Prostate gland (tissue), 2 donors: ENCODE results near the gene DNLZ.

Experiments used
- POLR2A ChIP-seq: fragments of 450-650 bp; IDR thresholded peaks from one replicate; pipeline ENCODE4 v1.6.1; 2016; ENCODE audit warnings: antibody characterized with exemption, mild to moderate bottlenecking
- POLR2AphosphoS5 ChIP-seq: sonication (generic); formaldehyde crosslinking; IDR thresholded peaks from one replicate; pipeline ENCODE4 v1.6.1; 2017; ENCODE audit warnings: antibody characterized with exemption
- TF ChIP-seq, protein P1 (sequence below), 4 experiments: fragments of 200-600 bp in 2 of 4; fragments of 450-650 bp in 2 of 4; sonication (generic) in 2 of 4; IDR thresholded peaks; 1 replicate in 3 of 4; 2 replicates in 1 of 4; pipeline ENCODE4 v1.5.1; 2016 to 2019; ENCODE audit warnings: antibody characterized with exemption in 4 of 4, mild to moderate bottlenecking in 2 of 4, moderate library complexity in 2 of 4

DNA sequence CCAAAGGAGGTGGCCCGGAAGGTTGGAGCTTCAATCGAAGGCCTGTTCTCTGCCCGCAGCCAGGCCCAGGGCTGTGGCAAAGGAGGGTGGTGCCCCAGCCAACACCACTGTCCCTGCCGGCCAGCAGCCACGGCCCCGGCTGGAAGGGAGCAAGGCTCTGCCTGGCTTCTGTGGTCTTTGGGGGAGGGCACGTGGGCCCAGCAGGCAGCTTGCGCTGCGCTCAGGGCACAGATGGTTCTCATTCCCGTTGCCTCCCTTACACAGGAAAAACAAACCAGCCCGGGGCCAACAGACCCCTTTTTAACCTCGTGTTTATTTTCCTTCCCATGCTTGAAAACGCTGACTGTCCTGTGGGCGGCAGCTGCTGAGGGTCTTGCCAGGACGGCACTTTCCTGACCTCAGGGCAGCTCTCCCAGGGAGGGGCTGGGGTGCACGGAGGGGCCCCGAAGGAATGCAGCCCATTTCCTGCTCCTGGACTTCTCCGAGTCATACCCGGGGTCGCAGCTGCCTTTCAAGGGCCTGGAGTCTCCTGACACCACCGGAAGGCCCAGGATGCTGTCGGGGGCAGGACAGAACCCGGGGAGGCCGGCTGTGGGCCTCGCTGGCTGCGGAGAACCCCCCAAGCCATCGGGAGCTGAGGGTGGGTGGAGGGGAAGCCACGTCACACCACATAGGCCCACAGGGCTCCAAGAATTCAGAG, 37.3 kb downstream of the DNLZ start:
- TF ChIP-seq POLR2A, result no peak
- TF ChIP-seq, protein P1, sequence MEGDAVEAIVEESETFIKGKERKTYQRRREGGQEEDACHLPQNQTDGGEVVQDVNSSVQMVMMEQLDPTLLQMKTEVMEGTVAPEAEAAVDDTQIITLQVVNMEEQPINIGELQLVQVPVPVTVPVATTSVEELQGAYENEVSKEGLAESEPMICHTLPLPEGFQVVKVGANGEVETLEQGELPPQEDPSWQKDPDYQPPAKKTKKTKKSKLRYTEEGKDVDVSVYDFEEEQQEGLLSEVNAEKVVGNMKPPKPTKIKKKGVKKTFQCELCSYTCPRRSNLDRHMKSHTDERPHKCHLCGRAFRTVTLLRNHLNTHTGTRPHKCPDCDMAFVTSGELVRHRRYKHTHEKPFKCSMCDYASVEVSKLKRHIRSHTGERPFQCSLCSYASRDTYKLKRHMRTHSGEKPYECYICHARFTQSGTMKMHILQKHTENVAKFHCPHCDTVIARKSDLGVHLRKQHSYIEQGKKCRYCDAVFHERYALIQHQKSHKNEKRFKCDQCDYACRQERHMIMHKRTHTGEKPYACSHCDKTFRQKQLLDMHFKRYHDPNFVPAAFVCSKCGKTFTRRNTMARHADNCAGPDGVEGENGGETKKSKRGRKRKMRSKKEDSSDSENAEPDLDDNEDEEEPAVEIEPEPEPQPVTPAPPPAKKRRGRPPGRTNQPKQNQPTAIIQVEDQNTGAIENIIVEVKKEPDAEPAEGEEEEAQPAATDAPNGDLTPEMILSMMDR (IDR thresholded peaks at IDR 0.05), result no peak
- peak; percentile 7 for TF ChIP-seq POLR2AphosphoS5
